ENCODE results near the gene PAH. TPM values are rescaled to one million over a fixed set of nuclear protein-coding genes. Genes with fewer than 3 reads are reported as not detected.
"Not testable (repeated sequence)": the region's sequence is repeated elsewhere in the genome, so short reads cannot be mapped to it uniquely, and the experiment has no call there.

PAH gene
- total RNA-seq, 2 experiments from 2014 or later = not detected

- ChIA-PET POLR2A (no interaction called here), CTCF (no interaction called here)
These were observed 68.2 kb downstream of the PAH start for GRCh38 chr12:102848832-102849231.

GRCh38 chr12:102847131-102847530 is 69.9 kb downstream of the PAH start:
- ChIA-PET CTCF (no interaction called here), POLR2A (no interaction called here)

- CTCF ChIA-PET = no interaction called here
- POLR2A ChIA-PET = no interaction called here
These were observed 83.2 kb downstream of the PAH start for GRCh38 chr12:102833687-102834441.

- CTCF ChIA-PET, POLR2A ChIA-PET: not testable (repeated sequence)
These were observed 84.2 kb downstream of the PAH start for GRCh38 chr12:102832826-102833225.

- ChIA-PET POLR2A (no interaction called here), CTCF (no interaction called here)
These were observed 92.7 kb downstream of the PAH start for GRCh38 chr12:102824218-102824835.

- CTCF ChIA-PET = no interaction called here
- POLR2A ChIA-PET = no interaction called here
These were observed 95.9 kb downstream of the PAH start for GRCh38 chr12:102821149-102821548.

GRCh38 chr12:102816816-102817434 is 100.1 kb downstream of the PAH start:
- POLR2A ChIA-PET = no interaction called here
- CTCF ChIA-PET = no interaction called here

GRCh38 chr12:102814691-102815367 is 102.2 kb downstream of the PAH start:
- ChIA-PET POLR2A (no interaction called here), CTCF (no interaction called here)

GRCh38 chr12:102812344-102812743 is 104.7 kb downstream of the PAH start:
- CTCF ChIA-PET = no interaction called here
- POLR2A ChIA-PET = no interaction called here

- CTCF ChIA-PET = interaction anchor here (1.0 to 1.5 kb wide), 2 partner anchors 860 to 871 kb away, joined by 3 to 4 read pairs; no protein-coding TSS in a partner anchor
- POLR2A ChIA-PET = no interaction called here
These were observed 105.8 kb downstream of the PAH start for GRCh38 chr12:102811110-102811737.

GRCh38 chr12:102808412-102808811 is 108.6 kb downstream of the PAH start:
- CTCF ChIA-PET = no interaction called here
- POLR2A ChIA-PET = no interaction called here

- POLR2A ChIA-PET = no interaction called here
- CTCF ChIA-PET = no interaction called here
These were observed 110.5 kb downstream of the PAH start for GRCh38 chr12:102806592-102806991.

- ChIA-PET POLR2A (no interaction called here), CTCF (no interaction called here)
These were observed 110.9 kb downstream of the PAH start for GRCh38 chr12:102806110-102806509.

GRCh38 chr12:102800565-102800964 is 116.5 kb downstream of the PAH start:
- CTCF ChIA-PET = no interaction called here
- POLR2A ChIA-PET = no interaction called here

- POLR2A ChIA-PET = no interaction called here
- CTCF ChIA-PET = no interaction called here
These were observed 117.8 kb downstream of the PAH start for GRCh38 chr12:102799229-102799628.

- ChIA-PET CTCF (no interaction called here), POLR2A (no interaction called here)
These were observed 119.5 kb downstream of the PAH start for GRCh38 chr12:102797528-102797927.

GRCh38 chr12:102793921-102794320 is 123.1 kb downstream of the PAH start:
- POLR2A ChIA-PET = no interaction called here
- CTCF ChIA-PET = no interaction called here
